OCI-LY1 (cell line): ENCODE data around the gene MS4A4E.

Source experiments
- H2AFZ ChIP-seq: fragments of 200-600 bp; sonication (generic), shearing (Covaris generic); 2 replicates; pipeline ENCODE4 v1.6.0; 2014; ENCODE audit warnings: antibody characterized with exemption, mild to moderate bottlenecking, low read length
- H3F3A ChIP-seq: fragments of 200-600 bp; sonication (generic), shearing (Covaris generic); 2 replicates; pipeline ENCODE4 v1.6.0; 2014; ENCODE audit warnings: mild to moderate bottlenecking, antibody characterized with exemption, low read length, moderate library complexity; ENCODE audit not compliant: insufficient read depth
- H3K27ac ChIP-seq: fragments of 200-600 bp; sonication (generic); 2 replicates; pipeline ENCODE4 v1.5.1; 2014; ENCODE audit warnings: low read length, mixed run types, mild to moderate bottlenecking, low read depth; ENCODE audit not compliant: poor library complexity, severe bottlenecking
- H3K27me3 ChIP-seq: fragments of 200-600 bp; sonication (generic); 2 replicates; pipeline ENCODE4 v1.6.0; 2014; ENCODE audit warnings: antibody characterized with exemption, mild to moderate bottlenecking, low read length, moderate library complexity; ENCODE audit not compliant: insufficient read depth
- H3K36me3 ChIP-seq: fragments of 200-600 bp; sonication (generic); 2 replicates; pipeline ENCODE4 v1.6.1; 2014; ENCODE audit warnings: mild to moderate bottlenecking, antibody characterized with exemption, low read length, moderate library complexity, mixed read lengths; ENCODE audit not compliant: insufficient read depth
- H3K4me1 ChIP-seq: fragments of 200-600 bp; sonication (generic); 2 replicates; pipeline ENCODE4 v1.5.1; 2014; ENCODE audit warnings: mild to moderate bottlenecking, low read length, moderate library complexity; ENCODE audit not compliant: insufficient read depth, severe bottlenecking
- H3K4me2 ChIP-seq: fragments of 200-600 bp; sonication (generic), shearing (Covaris generic); 2 replicates; pipeline ENCODE4 v1.6.1; 2014; ENCODE audit warnings: low read length
- H3K4me3 ChIP-seq: fragments of 200-600 bp; sonication (generic); 2 replicates; pipeline ENCODE4 v1.5.1; 2014; ENCODE audit warnings: low read length, low read depth, mild to moderate bottlenecking, mixed read lengths; ENCODE audit not compliant: poor library complexity, severe bottlenecking
- H3K79me2 ChIP-seq: fragments of 200-600 bp; shearing (Covaris generic); 2 replicates; pipeline ENCODE4 v1.6.1; 2016; ENCODE audit warnings: mixed run types, low read length, mixed read lengths; ENCODE audit not compliant: insufficient read depth
- H3K9ac ChIP-seq: fragments of 200-600 bp; sonication (generic), shearing (Covaris generic); 2 replicates; pipeline ENCODE4 v1.6.1; 2014; ENCODE audit warnings: mild to moderate bottlenecking, low read length, mixed read lengths
- H3K9me2 ChIP-seq: fragments of 200-600 bp; sonication (generic), shearing (Covaris generic); 2 replicates; pipeline ENCODE4 v1.6.1; 2014; ENCODE audit warnings: low read depth, mild to moderate bottlenecking, low read length, mixed read lengths
- H3K9me3 ChIP-seq: fragments of 200-600 bp; shearing (Covaris generic); 2 replicates; pipeline ENCODE4 v1.6.1; 2014; ENCODE audit warnings: low read length, mixed read lengths
- H4K20me1 ChIP-seq: fragments of 200-600 bp; sonication (generic), shearing (Covaris generic); 2 replicates; pipeline ENCODE4 v1.6.0; 2016; ENCODE audit warnings: mild to moderate bottlenecking, low read length; ENCODE audit not compliant: insufficient read depth
- CTCF ChIP-seq: fragments of 200-600 bp; sonication (generic), shearing (Covaris generic); IDR thresholded peaks from 2 replicates; pipeline ENCODE4 v1.5.1; 2017; ENCODE audit warnings: mild to moderate bottlenecking, antibody characterized with exemption, low read length, moderate library complexity, mixed read lengths
- EZH2 ChIP-seq: fragments of 200-600 bp; sonication (generic), shearing (Covaris generic); IDR thresholded peaks from 2 replicates; pipeline ENCODE4 v1.8.0; 2017; ENCODE audit warnings: borderline replicate concordance, mixed run types, mild to moderate bottlenecking, antibody characterized with exemption, low read length, moderate library complexity, mixed read lengths

MS4A4E gene

GRCh38 chr11:60240662-60241061, 2.3 kb downstream of the MS4A4E start:
- H3K36me3 ChIP-seq: no peaks in the 10 kb centered on the region
- no peaks in the 10 kb centered on the region for H3K9me2 ChIP-seq
- no peak overlapping the region for H3K27ac ChIP-seq
- H4K20me1 ChIP-seq: no peaks in the 10 kb centered on the region
- H3K4me3 ChIP-seq: no peak overlapping the region
- no peak for TF ChIP-seq CTCF
- no peak for TF ChIP-seq EZH2
- no peaks in the 10 kb centered on the region for H3K4me1 ChIP-seq
- H3K9ac ChIP-seq: no peak overlapping the region
- no peaks in the 10 kb centered on the region for H3K79me2 ChIP-seq
- no peaks in the 10 kb centered on the region for H3F3A ChIP-seq
- H3K27me3 ChIP-seq: no peaks in the 10 kb centered on the region
- H2AFZ ChIP-seq: no peak overlapping the region
- no peak overlapping the region for H3K4me2 ChIP-seq
- no peaks in the 10 kb centered on the region for H3K9me3 ChIP-seq

- Histone ChIP-seq H3K4me2 (no peak overlapping the region), H3F3A (no peaks in the 10 kb centered on the region), H3K4me1 (no peaks in the 10 kb centered on the region), H3K9me3 (no peaks in the 10 kb centered on the region), H3K9ac (no peak overlapping the region), H3K36me3 (no peaks in the 10 kb centered on the region), H3K27me3 (no peaks in the 10 kb centered on the region), H3K79me2 (no peaks in the 10 kb centered on the region), H3K9me2 (no peaks in the 10 kb centered on the region), H3K4me3 (no peak overlapping the region), H4K20me1 (no peaks in the 10 kb centered on the region), H2AFZ (no peak overlapping the region), H3K27ac (no peak overlapping the region)
- TF ChIP-seq EZH2: no peak
- TF ChIP-seq CTCF: no peak
Observed at GRCh38 chr11:60235321-60235720, 7.6 kb downstream of the MS4A4E start.

- no peaks in the 10 kb centered on the region for H3K9me3 ChIP-seq
- H3K36me3 ChIP-seq: no peaks in the 10 kb centered on the region
- H3K27me3 ChIP-seq: no peaks in the 10 kb centered on the region
- TF ChIP-seq CTCF (no peak), EZH2 (no peak)
- no peaks in the 10 kb centered on the region for H4K20me1 ChIP-seq
- no peak overlapping the region for H3K4me3 ChIP-seq
- H3K4me2 ChIP-seq: no peak overlapping the region
- H3K27ac ChIP-seq: no peak overlapping the region
- no peaks in the 10 kb centered on the region for H3K9me2 ChIP-seq
- no peaks in the 10 kb centered on the region for H3K4me1 ChIP-seq
- H3K79me2 ChIP-seq: no peaks in the 10 kb centered on the region
- H3F3A ChIP-seq: no peaks in the 10 kb centered on the region
- H2AFZ ChIP-seq: no peak overlapping the region
- H3K9ac ChIP-seq: no peak overlapping the region
Observed at GRCh38 chr11:60230681-60231080, 12.3 kb downstream of the MS4A4E start.
